GM19452 (cell line): ENCODE measurements around the gene ERAP2.

ENCODE experiments used
- ATAC-seq: cut with Tn5 transposase; IDR thresholded peaks from one replicate; pipeline ENCODE4 v1.9.1; 2021; ENCODE audit not compliant: unreplicated experiment

The ERAP2 gene

DNA sequence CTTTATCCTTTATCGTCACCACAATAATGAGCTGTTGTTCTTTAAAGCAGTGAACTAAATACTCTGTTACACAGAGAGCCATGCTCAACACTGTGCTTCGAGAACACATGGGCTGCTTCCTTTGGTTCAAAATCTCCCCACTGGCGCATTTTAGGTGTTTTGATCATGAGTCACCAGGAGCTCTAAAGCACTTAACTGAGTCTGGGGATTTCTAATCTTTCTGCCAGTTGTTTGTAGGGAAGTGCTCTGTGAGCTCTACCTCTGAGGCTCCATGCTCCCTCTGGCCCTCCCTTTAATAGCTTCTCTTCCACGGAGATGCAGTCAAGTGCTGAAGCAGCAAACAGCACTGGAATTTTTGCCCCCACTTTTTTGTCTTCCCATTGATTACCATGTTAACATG is 17.0 kb downstream of the ERAP2 start:
- ATAC-seq, result no peak

DNA sequence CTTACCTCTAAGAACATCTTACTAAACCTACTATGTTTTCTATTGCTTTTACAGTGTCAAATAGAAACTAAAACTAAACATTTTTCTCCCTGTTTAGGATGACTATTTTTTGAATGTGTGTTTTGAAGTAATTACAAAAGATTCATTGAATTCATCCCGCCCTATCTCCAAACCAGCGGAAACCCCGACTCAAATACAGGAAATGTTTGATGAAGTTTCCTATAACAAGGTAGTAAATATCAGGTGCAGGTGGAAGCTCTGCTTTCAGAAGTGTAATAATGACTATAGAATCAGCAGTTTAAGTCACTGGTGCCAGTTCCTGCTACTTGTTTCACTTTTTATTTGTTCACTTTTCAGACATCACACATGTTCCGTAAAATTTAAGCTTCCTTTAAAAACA is 20.0 kb downstream of the ERAP2 start:
- ATAC-seq, result peak; percentile 86

DNA sequence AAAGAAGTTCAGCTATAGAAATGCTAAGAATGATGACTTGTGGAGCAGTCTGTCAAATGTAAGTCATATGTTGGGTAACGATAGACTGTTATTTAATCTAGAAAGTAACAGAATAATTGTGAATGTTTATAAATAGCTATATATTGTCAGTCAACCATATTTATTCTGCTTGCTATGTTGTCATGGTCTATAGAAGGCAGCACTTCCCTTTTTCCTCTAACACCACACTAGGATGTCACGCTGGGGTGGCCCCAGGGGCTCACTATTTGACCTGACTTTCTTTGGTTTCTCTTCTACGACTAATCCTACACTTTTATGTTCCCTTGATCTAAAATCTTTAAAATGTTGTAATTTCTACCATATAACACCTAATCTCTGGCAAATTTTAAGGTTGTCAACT is 20.5 kb downstream of the ERAP2 start:
- ATAC-seq, result peak; percentile 89

GRCh38 chr5:96901384-96901783 is 25.1 kb downstream of the ERAP2 start:
- no peak for ATAC-seq

GRCh38 chr5:96901841-96902240 is 25.5 kb downstream of the ERAP2 start:
- no peak for ATAC-seq

DNA sequence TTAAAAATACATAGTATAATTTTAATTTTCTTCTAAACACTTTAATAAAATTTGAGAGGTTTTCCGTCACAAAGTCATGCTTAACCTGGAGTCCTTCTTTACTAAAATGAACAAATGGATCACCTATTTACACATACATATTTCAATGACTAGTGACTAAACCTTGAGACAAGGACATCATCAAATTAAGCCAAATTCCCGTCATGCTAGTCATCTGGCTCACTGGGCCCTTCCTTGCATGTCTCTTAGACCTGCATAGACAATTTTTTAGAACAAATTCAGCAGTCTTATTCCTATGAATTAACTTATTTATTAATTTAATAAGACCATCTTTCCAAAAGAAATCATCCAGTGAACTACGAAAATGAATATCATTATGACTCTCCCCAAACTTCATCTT is 26.6 kb downstream of the ERAP2 start:
- ATAC-seq, result no peak

DNA sequence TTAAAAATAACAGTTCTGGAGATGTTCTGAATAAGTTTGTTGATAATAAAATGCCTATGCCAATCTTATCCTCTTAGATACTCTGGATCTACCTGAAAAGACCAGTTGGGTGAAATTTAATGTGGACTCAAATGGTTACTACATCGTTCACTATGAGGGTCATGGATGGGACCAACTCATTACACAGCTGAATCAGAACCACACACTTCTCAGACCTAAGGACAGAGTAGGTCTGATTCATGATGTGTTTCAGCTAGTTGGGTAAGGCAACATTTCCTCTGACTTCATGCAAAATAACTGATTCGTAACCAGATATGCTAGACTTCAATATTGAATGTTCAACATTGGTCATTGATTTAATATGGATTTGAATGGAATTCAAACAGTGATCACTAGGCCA is 27.0 kb downstream of the ERAP2 start:
- ATAC-seq, result no peak

DNA sequence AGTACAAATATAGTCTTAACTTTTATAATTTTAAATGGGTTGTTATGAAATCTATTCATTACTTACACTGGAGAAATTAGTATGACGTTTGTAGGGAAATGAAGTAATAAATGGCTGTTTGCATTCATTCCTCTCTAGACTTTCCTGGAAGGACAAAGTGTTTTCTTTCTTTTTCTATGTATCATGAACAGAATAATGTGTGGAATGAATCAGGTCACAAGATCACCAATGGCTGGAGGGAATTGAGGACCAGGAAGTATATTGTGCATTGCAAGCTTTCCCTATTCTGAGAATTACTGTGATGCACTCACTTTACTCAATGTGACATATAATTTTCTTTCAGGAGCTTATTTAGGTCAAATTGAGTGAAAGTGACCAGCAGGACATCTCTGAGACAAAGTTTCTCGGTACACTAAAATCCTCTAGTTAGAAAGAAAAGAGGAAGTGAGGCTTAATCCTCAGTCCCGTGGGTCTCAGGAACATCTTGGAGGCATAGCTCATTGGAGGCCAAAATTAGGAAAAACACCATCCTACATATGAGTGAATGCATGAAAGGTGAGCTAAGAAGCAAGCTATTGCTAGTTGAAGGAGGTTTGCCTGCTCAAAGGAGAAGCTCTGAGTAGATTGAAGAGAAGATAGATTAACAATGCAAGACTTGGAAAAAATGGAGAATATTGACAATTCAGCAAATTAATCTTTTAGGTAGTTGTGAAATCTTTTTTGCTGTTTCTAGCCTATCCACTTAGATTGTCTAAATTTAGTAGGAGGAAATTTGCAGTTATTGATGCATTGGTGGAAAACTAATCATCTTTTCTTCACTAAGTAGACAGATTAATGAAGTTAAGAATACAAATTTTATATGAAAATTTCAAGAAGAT is 28.0 kb downstream of the ERAP2 start:
- no peak for ATAC-seq

DNA sequence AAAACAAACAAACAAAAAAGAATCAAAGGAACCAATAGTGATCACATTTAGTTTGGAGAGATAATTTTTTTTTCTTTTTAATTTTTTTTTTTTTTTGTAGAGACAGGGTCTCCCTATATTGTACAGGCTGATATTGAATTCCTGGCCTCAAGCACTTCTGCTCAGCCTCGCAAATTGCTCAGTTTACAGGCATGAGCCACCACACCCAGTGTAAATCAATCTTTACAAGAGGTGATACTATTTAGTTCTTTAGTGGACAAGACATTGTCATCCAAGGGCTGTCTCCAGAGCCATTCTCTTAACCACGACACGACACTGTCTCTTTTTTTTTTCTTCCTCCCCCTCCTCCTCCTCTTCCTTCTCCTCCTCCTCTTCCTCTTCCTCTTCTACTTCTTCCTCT is 29.6 kb downstream of the ERAP2 start:
- ATAC-seq, result no peak

GRCh38 chr5:96909003-96909402 is 32.7 kb downstream of the ERAP2 start:
- no peak for ATAC-seq

- no peak for ATAC-seq
Observed at GRCh38 chr5:96909435-96909834, 33.1 kb downstream of the ERAP2 start.

GRCh38 chr5:96911139-96911538 is 34.8 kb downstream of the ERAP2 start:
- ATAC-seq, result no peak

GRCh38 chr5:96913233-96913632 is 36.9 kb downstream of the ERAP2 start:
- ATAC-seq, result no peak

GRCh38 chr5:96919754-96920197 is 43.5 kb downstream of the ERAP2 start:
- ATAC-seq, result peak; percentile 60

GRCh38 chr5:96920744-96921355 is 44.5 kb downstream of the ERAP2 start:
- no peak for ATAC-seq

GRCh38 chr5:96922499-96923244 is 46.4 kb downstream of the ERAP2 start:
- no peak for ATAC-seq

- no peak for ATAC-seq
Observed at GRCh38 chr5:96924016-96924443, 47.7 kb downstream of the ERAP2 start.

- ATAC-seq, result no peak
Observed at GRCh38 chr5:96926276-96926675, 50.0 kb downstream of the ERAP2 start.

GRCh38 chr5:96927008-96927407 is 50.7 kb downstream of the ERAP2 start:
- no peak for ATAC-seq

- no peak for ATAC-seq
Observed at GRCh38 chr5:96928931-96929708, 52.8 kb downstream of the ERAP2 start.

DNA sequence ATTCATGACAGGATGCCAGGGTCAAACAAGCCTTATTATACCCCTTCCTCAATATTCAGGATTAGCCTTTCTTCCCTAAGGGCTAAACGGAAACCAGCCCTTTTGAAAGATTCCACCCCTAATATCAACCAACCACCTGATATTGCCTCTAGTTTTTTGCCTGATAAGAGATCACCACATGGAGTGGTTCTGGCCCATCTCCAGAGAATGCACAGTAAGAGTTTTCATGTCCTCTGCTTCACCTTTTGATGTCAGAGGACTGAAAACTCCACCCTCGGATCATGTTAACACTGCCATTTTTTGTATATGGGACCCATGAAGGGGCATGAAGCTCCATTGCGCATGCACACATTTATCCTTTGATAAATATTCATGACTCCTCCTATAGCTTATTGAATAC is 53.8 kb downstream of the ERAP2 start:
- no peak for ATAC-seq
